ENCODE measurements around the gene SPPL3.
"Not testable (repeated sequence)": the region's sequence is repeated elsewhere in the genome, so short reads cannot be mapped to it uniquely, and the experiment has no call there.

SPPL3 gene

GRCh38 chr12:120739821-120740613 is 164.1 kb downstream of the SPPL3 start:
- no peak for DNase-seq

GRCh38 chr12:120739031-120739762 is 165.0 kb downstream of the SPPL3 start:
- no peak for DNase-seq

GRCh38 chr12:120738252-120739030 is 165.7 kb downstream of the SPPL3 start:
- DNase-seq, result no peak

DNA sequence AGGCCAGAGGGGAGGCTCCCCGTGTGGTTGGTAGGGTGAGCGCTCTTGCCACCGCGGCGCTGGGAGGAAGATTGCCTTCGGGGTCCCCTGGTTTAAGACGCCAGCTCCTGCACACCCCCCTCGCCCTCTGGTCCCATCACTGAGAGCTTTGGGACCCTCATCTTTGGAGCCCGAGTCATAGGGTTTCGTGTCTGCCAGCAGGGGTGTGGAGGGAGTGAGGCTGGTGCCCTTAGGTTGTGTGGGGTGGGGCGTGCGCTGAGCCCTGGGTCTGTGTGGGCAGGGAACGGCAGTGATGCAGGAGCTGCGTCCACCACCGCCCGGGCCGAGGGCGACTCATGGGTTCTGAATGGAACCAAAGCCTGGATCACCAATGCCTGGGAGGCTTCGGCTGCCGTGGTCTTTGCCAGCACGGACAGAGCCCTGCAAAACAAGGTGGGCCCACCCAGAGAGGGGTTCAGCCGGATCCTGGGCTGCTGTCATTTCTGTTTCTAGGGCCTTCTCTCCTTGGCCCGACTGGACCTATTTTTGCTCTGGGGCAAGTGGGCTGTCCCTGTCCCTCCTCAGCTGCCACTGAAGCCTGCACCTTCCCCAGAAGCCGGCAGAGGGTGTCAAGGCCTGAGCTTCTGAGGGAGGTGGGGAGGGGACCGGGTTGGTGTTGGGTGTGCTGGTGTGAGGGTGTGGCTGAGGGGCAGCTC is 166.5 kb downstream of the SPPL3 start:
- DNase-seq, result peak; percentile 8

GRCh38 chr12:120736404-120737331 is 167.5 kb downstream of the SPPL3 start:
- DNase-seq, result no peak

DNA sequence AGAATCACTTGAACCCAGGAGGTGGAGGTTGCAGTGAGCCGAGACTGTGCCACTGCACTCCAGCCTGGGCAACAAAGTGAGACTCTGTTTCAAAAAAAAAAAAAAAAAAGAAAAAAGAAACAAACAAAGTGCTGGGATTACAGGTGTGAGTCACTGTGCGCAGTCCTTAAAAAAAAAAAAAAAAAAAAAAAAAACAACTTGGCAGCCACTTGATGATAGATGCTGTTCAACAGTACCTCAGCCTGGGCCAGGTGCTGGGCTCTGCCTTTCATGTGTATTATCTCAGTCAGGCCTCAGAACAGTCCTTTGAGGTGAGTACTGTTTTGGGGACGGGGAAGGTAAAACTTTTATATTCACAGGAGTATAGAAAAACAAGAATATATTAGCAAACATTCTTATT is 169.0 kb downstream of the SPPL3 start:
- DNase-seq, result no peak

DNA sequence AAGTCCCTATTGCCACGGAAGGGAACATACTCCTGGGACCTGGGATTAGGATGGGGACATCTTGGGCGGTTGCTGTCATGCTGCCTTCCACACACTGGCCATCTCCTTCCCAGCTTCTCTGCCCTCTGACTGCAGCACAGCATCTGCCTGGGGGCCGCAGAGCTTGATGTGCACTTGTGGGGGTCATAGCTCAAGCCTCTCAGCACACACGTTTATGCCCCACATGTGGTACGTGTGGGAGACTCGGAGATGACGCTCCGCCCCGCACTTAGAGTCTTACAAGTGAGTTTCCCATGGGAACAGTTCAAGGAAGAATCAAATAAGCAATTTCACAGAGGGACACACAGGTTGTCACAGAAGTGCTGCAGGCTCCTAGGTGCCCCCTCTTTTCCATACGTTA is 169.9 kb downstream of the SPPL3 start:
- DNase-seq, result no peak

DNA sequence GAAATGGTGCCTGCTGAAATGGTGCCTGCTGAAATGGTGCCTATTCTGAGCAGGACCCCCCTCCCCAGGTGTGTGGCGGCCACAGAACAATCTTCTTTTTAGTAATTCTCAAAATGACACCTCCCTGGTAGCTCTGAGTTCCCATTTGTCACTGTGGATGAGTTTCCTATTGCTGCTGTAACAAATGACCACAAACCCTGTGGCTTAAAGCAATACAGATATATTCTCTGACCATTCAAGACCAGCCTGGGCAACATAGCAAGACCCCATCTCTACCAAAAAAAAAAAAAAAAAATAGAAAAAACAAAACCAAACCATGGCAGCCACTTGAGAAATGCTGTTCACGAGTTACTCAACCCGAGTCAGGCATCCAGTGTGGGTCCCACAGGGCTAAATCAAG is 170.6 kb downstream of the SPPL3 start:
- DNase-seq, result no peak

DNA sequence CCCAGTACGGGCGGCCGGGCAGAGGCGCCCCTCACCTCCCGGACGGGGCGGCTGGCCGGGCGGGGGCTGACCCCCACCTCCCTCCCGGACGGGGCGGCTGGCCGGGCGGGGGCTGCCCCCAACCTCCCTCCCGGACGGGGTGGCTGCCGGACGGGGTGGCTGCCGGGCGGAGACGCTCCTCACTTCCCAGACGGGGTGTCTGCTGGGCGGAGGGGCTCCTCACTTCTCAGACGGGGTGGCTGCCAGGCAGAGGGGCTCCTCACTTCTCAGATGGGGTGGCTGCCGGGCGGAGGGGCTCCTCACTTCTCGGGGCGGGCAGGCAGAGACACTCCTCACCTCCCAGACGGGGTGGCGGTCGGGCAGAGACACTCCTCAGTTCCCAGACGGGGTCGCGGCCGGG is 172.0 kb downstream of the SPPL3 start:
- DNase-seq, result not testable (repeated sequence)

DNA sequence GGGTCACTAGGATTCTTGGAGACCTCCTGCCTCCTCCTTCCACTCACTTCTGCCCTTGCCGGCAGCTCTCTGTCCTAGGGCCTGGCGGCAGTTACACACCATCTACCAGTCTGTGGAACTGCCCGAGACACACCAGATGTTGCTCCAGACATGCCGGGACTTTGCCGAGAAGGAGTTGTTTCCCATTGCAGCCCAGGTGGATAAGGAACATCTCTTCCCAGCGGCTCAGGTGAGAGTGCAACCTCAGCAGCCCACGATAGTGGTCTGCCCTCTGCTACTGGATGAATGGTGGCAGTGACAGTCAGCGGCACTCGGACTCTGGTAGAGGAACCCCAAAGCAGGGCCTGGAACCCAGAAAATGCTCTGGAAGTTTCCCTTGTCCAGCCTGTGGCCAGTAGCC is 177.2 kb downstream of the SPPL3 start:
- no peak for DNase-seq

- no peak for DNase-seq
Observed at GRCh38 chr12:120726510-120726793, 177.7 kb downstream of the SPPL3 start.

GRCh38 chr12:120725659-120726509 is 178.3 kb downstream of the SPPL3 start, which contains the start of gene ACADS:
Gene ACADS, plus strand, starts transcription at chr12:120725826. Its CDS starts 60 bp downstream, at chr12:120725886.
- DNase-seq, result peak; percentile 76

DNA sequence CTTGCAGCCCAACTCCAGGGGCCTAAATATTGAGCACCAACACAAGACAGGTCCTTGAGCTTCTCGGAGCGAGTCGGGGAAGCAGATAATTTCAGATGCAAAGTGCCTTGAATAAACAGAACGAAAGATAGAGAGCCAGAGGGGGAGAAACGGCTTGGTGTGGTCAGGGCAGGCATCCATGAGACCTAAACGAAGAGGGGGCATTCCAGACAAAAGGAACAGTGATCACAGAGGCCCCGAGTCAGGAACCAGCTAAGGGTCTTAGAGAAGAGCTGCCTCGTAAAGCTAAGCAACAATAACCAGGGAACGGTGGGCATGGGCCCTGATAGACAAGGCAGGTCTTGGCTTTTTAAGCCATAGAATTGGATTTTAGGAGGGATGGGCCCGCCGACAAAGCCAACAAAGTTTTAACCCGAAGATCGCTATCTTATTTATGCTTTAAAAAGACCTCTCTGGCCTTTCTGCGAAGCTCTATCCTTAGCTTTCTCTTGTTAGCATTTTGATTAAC is 179.0 kb downstream of the SPPL3 start:
- no peak for DNase-seq

- no peak for DNase-seq
Observed at GRCh38 chr12:120724720-120725119, 179.4 kb downstream of the SPPL3 start.

- no peak for DNase-seq
Observed at GRCh38 chr12:120722784-120723183, 181.4 kb downstream of the SPPL3 start.

- DNase-seq, result no peak
Observed at GRCh38 chr12:120721866-120722265, 182.3 kb downstream of the SPPL3 start.

GRCh38 chr12:120720987-120721801 is 183.0 kb downstream of the SPPL3 start:
- DNase-seq, result no peak

DNA sequence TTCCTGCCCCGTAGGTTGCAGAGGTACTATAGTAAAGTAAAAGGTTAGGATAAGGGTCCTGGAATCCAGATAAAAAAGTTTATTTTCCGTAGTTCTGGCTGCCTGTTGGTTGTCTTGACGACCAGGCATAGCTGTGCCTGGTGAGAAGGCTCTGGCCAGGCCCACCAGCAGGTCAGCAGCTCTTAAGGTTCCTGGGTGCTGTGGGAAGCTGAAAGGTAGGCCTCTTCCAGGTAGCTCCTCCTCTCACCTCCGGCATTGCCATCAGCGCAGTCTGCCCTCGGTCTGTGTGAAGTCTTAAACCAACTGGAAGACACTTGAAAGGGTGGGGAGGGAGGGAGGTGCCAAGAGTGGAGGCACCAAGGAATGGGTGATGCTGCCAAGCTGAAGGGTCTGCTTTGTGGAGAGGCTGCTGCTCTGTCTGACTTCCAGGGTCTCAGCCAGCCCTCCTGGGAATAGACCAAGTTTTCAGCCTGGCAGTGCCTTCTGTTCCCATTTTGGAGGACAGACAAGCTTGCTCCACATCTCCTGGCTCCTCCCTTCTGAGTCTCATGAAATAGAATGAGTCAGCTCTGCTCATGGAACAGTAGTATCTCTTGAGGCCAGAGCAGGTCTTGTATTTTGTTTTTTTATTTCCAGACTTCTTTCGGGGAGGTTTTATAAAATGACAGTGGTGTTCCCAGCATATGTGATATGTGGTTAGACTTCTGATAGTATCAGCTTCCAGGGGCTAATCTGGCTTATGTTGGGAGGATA is 183.7 kb downstream of the SPPL3 start:
- peak; percentile 37 for DNase-seq

All from fibroblast of upper back skin (primary cell).